Stimulated activated CD4-positive, alpha-beta T cell treated with anti-CD3 and anti-CD28 coated beads, Interleukin-4, amount 100 ng/mL, for 48 hours (primary cell): Measurements from ENCODE around the gene FAM117A.

Experiments
- DNase-seq, 2 donors: peaks; one replicate each; pipeline ENCODE4 v3.0.0-alpha.2; 2020; ENCODE audit warnings: low read depth in 2 of 2

FAM117A gene

DNA sequence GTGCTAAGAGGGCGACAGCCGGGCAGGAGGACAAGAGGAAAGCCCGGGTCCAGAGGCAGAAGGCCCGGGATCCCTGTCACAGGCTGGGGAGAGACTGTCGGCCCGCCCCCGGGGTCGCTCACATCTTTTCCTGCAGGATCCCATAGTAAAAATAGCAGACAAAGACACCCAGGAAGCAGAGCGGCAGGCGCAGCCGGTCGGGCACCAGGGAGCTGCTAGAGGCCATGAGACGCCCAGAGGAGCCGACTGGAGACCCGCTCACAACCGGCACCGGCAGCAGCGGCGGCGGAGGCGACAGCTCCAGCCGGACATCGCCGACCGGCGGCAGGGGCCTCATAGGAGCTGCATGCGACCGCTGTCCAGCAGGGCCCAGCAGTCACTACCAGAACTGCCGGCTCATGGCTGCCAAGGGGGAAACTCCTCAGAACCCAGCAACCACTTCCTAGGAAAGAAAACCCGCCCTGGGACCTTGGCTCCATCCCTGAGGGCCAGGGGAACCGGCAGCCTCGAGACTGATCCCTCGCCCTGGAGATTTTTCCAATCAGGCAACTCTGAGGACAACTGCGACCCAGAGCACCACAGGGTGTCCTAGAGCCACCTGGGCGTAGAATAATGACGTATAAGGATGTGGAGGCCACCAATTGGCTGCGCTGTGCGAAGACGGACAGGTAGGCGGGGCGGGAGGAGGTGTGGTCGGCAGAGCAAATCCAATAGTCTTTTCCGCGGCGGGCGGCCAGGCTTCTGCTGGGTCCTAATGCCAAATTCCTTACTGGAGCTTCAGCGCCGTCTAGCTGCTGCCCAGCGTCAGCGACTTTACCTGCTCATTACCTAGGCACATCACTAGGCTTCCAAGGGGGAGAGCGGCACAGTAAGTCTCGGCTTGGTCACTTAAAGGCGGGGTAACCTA lies 56.1 kb downstream of the FAM117A start, which contains the start of gene SLC35B1:
SLC35B1 (minus strand) TSS at position 357 of the 907 bp plus-strand sequence; CDS start at position 226, 131 bp downstream.
- peak; percentile 96 to 99 for DNase-seq

DNA sequence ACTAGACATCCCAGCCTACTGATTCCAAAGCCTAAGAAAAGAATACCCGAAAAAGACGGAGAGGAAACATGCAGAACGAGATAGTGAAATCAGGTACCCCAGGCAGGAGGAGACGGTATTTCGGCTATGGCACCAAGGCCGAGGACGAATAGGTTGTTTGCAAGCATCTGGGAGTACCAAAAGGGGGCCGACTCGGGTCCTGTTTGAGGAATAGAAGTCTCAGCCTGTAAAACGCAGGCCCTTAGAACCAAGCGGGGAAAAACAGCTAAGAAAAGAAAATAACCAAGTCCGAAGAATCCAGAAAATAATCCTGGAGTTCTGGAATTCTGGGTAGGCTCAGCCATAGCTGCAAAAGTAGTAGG lies 56.7 kb downstream of the FAM117A start:
- DNase-seq, result no peak

DNA sequence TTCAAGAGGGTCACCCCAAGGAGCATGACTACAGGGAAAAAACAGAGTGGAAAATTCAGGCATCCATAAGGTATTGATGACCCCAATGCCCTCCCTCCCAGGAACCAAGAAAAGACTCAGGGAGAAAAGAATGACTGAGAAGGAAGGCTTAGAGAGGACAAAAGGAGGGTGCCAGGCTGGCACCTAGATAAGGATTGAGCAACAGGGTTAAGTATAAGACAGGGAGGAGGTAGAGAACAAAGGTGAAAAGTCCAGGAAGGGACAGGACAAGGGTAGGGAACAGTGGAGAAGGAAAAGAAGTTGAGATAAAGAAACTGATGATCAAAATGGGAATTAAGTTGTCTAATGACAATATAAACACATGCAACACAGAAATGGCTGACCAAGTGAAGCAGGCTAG lies 58.7 kb downstream of the FAM117A start:
- DNase-seq, result no peak

DNA sequence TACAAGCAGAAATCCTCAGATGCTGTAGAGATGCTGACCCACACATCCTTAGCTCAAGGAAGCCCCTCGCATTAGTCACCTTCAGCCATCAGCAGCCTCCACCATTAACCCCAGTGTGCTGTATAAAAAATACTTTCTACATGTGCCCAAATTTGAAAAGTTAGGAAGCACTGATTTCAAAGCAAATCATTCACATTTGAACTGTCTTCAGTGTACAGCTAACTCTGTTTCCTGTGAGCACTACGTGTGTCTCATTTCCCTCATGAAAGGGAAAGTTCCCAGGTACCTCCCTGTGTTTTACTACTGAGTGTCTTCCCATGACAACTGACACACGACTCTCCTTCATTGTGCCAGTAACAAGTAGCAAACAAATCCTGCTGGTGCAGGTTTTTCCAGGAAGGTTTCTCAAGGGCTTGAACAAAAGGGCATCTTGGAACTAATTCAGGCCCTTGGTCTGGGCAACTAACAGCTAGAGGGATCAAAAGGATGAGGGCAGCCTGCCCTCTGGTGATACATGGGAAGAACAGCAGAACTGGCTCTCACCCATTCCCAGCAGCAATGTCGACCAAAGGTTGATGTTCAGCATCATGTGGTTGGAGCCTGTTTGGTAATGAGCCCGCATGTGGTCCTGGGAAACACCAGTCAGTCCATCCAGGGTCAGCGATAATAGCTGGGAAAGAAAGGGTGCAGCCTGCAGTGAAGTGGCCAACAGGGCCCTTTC lies 60.2 kb downstream of the FAM117A start:
- no peak for DNase-seq

DNA sequence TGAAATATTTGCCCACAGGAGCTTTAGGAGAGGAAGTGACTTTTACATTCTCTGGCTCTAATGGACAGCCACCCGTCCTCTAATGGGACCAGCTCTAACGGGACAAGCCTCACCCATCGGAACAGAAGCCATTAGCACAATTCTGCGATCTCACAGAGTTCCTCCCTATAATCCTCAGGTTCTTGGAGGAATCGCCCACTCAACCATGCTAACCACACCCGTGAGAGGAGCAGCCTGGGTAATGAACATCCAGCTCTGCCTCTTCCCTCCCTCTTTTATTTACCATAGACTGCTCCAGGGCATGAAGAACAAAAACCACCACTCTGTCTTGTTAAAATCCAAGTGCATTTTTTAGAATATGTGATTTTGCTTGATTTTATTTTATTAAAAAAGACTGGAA lies 63.0 kb downstream of the FAM117A start:
- DNase-seq, result no peak

DNA sequence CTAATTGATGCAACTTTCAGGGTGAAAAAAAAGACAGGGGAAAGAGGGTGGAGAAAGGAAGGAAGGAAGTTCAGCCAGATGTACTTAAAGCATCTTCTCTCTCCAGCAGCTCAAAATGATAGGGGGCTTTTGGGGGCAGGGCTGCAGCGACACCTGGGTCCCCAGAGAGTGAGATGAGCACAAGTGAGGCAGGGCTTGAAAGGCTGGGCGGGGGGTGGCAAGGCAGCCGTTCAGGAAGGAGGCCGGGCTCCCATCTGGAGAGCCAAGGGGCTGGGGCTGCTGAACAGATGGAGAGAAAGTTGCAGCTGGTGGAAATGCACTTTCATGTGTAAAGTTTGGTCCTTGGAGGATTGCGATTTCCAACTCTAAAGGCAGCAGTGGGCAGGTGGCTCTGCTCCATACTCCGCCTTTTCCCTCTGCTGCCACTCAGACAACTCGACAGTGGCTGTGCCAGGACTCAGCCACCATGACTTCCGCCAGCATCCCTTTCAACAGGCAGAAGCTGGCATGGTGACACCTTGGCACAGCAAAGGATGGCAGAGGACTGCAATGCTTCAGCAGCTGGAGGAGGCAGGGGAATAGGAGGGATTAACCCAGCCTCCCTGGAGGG lies 63.9 kb downstream of the FAM117A start:
- no peak for DNase-seq

DNA sequence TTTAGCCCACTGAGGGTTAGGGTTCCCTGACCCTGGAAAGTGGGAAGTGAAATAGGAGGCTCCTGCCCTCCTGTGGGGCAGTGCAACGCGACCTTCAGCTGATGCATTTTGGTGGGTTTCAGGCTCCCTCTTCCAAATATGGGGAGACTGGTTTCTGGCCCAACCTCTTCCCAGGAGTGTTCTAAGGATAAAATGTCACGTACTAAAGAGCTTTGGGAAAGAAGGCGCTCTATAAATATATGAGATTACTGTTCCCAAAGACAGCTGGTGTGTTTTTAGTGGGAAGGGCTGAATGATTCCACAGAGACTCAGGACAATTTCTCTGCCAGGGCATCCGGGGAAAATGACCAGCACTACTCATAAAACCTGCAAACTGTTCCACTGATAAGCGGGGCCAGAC lies 65.9 kb downstream of the FAM117A start:
- no peak for DNase-seq

DNA sequence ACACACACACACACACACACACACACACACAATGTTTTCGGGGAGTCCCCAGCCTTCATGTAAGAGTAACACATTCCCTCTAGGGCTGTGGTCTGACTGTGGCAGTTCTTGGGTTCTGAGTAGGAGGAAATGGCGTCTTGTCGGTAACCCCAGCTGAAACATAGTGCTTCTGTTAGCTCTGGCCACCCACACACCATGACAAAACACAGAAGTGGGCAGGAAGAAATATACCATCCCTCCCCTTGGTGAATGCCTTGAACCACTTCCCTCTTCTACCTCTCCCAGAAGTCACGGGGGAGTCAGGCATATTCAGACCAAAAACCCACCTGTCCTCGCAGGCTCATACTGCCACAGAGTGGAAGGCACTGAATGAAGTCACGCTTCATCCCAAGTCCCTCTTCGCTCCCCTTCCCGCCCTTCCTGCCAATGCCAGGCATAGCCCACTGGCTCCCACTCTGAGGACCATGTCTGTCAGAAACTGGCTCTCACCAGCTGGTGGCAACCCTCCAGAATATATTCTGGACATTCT lies 67.6 kb downstream of the FAM117A start:
- peak; percentile 53 to 70 for DNase-seq

DNA sequence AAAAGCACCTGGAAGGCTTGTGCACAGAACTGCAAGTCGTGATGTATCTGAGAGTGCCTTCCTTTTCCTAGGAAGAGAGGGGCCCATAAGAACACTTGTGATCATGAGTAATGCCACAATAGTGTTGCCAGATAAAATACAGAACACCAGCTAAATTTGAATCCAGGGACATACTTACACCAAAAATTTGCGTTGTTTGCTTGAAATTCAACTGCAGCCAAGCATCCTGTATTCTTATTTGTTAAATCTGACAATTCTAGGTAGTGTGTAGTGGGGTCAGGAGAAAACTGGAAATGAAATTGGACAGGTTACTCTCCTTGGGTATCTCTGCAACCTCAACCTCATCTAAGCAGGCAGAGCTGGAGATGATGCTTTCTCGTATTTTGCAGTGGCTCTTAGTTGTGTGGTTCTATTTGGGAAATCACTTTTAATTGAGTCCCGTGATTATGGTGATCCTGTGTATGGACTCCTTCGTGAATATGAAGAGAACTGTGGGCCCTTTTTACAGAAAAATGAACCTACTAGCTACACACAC lies 68.2 kb downstream of the FAM117A start:
- no peak for DNase-seq

DNA sequence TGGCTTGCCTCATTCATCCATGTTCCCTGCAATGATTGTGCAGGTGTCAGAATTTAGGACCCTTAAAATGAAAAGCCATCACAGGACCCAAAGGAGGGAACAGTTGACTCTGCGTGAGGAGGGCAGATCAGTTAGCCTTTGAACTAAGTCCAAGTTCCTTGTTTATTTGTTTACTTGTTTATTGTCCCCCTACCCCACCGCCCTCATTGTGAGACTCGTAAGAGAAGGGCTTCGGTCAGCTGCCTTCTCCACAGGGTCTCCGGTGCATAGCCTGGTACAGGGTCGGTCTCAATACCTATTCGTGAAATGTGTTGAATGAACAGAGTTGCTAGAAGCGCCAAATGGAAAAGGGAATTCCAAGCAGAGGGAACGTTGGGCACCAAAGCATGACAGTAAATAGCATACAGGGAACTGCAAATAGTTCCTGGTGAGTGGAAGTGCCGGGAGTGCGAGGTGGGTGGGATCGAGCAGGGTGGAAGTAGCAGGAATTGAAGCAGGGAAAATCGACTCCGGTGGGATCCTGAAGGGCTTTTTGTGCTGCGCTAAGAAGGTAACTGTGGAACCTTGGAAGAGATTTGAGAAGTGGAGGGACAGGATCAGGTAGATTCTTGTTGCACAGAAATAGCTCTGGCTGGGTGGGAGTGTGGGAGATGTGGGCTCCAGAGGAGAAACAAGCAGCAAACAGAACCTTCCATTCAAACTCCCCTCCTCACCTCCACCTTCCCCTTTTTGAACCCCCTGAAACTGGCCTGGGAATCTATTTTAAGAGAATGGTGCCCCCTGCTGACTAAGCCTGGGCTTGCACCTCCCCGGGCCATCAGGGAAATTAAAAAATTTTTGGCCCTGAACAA lies 68.9 kb downstream of the FAM117A start:
- peak; percentile 58 to 75 for DNase-seq

DNA sequence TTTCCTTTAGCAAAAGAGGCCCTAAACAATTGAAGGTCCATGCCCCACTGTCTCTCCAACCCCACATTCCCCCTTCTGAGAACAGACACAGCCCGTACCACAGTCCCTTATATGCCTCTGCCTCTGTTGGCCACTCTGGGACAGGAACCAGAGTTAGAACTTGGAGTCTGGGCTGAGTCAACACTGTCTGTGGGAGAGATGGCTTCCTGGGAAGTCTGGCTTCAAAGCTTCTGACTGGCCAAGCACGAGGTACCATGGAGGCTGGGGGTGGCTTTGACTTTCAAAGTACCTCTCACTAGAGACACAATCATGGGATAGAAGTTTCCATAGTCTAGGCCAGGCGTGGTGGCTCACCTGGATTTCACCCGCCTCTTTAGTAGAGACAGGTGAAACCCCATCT lies 71.2 kb downstream of the FAM117A start:
- no peak for DNase-seq

DNA sequence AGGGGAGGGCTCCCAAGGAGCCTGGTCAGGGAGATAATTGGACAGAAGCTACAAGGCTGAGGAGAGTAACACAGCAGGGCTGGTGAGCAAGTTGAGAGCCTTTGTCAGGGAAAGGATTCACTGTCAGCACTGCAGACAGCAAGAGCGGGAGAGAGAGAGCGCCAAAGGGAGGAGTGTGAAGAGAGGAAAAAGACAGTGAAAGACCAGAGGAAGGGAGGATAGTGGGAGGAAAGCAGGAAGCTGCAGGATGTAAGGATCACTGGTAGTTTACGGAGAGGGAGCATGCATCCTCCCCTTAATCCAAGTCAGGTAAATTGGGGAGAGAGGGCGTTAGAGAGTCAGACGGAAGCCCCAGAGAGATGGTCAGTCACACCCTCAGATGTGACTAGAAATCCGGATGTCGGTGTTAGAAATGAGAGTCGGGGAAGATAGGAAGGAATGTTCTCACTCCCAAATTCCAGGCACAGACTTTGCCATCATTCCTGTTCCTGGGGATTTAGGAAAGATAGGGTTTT lies 72.2 kb downstream of the FAM117A start:
- no peak for DNase-seq

DNA sequence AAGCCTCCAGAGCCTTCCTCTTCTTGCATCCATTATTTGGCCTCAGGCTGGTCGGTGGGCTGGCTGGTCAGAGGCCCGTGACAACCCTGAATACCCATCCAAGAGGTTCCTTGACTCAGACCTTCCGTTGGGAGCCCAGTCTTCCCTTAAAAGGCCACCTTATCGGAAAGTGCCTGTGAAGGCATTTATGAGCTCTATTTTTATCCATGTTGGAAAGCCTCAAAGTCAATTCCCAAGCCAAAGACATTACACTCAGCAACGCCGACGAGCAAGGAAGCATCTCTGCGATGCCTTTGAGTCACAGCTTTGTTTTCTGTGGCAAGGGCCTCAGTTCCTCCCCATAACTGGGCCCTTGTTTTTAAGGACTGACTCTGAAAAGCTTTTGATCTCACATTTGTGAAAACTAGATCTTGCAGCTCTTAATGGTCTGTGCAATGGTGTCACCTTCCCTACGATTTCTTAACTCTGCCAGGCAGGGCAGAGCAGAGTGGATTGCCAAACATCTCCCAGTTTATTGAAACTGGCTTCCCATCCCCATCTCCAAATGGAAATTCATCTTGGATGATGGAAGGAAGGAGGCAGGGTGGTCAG lies 72.8 kb downstream of the FAM117A start:
- DNase-seq, result no peak

DNA sequence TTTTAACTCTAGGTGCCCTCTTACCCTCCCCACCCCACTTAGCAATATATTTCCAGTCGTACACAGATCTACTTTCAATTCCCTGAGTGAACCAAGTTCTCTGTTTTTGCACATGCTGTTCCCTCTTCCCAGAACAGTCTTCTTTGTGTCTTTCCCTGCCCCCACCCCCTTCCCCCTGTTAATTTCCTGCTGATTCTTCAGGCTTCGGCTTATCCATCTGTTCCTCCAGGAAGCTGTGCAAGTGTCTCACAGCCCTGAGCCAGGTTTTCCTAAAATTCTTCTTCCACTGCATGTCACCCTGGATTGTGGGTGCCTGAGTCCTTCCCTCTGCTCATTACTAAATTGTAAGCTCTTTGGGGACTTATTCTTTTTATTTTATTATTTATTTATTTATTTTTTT lies 73.7 kb downstream of the FAM117A start:
- no peak for DNase-seq

DNA sequence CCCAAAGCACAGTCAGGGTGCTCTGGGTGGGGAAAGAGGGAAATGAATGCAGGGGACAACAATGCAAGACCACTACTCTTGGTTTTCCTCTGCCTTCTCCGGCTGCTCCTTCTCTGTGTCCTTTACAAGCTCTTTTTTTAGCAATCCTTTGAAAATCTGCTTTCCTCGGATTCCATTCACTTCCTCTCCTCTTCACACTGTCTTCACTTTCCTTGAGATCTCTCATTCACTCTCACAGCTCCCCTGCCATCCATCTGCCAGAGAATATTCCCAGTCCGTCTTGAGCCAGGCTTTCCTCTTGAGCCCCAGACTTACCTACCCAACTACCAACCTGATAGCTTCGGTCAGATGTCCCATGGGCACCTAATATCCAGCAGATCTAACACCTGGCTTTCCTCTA lies 75.1 kb downstream of the FAM117A start:
- no peak for DNase-seq

DNA sequence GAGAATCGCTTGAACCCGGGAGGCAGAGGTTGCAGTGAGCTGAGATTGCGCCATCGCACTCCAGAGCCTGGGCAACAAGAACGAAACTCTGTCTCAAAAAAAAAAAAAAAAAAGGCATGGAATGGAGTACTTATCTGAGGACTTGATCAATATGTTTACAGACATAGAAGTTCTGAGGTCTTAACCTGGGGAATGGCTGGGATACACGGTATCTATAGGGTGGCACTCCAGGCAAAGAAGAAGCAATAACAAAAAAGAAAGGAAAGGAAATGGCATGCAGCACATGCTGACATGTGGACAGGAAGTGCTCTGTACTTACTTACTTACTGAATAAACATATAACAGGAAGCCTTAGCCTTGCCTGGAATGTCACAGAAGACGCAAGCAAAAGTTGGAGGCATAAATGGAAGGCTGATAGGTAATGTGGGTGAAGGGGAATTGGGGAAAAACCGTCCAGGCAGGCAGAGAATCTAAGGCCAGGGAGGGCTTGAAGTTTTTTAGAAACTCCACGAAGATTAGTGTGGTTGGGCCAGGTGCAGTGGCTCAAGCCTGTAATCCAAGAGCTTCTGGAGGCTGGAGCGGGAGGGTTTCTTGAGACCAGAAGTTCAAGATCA lies 75.9 kb downstream of the FAM117A start:
- no peak for DNase-seq

DNA sequence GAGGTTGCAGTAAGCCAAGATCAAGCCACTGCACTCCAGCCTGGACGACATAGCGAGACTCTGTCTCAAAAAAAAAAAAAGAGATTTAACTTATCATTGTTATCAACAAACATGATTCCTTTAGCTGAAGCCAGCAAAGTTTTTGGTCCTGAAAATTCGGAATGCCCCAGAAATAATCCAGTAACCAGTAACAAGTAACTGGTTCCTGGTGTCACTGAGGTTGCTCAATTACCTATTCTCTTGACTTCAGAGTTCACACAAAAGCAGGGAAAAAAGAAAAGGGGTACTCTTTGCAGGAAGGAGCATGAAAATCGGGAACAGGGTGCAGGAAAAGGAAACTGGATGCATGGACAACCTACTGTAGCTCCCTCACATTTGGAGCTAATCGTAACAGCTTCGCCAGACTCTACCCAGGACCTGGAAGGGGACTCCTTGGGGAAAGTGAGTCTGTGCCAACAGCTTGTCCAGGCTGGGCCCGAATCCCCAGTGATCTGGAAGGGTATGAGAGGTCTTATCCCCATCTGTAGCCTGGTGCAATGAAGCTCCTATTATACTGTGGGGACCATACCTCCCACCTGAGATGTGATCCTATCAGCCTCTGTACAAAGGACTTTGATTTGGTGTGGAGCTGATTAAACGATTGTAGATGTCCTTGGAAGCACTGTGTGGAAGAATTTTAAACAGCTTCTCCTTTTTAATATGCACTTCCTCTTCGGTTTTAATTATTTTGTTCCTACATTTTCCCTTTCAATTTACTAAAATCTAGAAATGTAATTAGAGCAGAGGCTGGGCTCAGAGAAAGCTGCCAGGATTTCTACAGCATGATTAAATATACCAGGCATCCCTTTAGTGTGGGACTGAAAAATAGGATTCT lies 82.6 kb downstream of the FAM117A start:
- no peak for DNase-seq

DNA sequence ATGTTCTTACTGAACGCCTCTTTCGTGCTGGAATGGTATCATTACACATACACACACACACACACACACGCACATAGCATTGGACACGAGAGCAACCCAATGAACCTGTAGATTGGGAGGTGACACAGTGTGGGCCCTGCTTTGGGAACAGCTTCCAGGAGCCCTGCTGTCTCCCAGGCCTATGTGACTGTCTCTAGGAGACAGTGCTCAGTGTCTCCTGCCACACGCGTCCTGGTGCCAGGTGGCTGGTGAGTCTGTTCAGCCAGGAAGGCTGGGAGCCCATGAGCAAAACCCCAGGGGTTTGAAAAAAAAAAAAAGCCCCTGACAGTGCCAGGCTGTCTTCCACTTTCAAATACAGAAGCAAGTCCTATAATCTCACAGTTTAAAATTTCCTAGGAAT lies 83.6 kb downstream of the FAM117A start:
- no peak for DNase-seq
